Neural cell (in vitro differentiated cells): Measurements from ENCODE around the gene MRPS10. TPM values are rescaled to one million over a fixed set of nuclear protein-coding genes. Genes with fewer than 3 reads are reported as not detected.

Experiments
- polyA plus RNA-seq: library from polyadenylated mRNA; depleted of rRNA; stranded (reverse); fragments of >200 nt; gene quantifications from 2 replicates; pipeline ENCODE4 v1.2.3, GENCODE V29; 2014

Gene MRPS10
- polyA plus RNA-seq, 1 donor from 2014 or later, result 37.4 TPM

Other genes with a start within 250 kb of the MRPS10 start
- gene TAF8, start 167.3 kb downstream of the MRPS10 start, polyA plus RNA-seq, result 5.1 and 7.5 TPM in 2 replicates
- not detected in 2 replicates for gene C6orf132, start 75.2 kb downstream of the MRPS10 start, polyA plus RNA-seq
- 0.24 and 0.78 TPM in 2 replicates for gene GUCA1A, start 44.5 kb downstream of the MRPS10 start, polyA plus RNA-seq
- gene GUCA1B, start 22.9 kb downstream of the MRPS10 start, polyA plus RNA-seq, result 1.6 and 2.6 TPM in 2 replicates
- 4.3 and 4.5 TPM in 2 replicates for gene TRERF1, start 234.1 kb upstream of the MRPS10 start, polyA plus RNA-seq